SK-N-MC (cell line): ENCODE data around the gene EFNB2.

Experiments
- EZH2 ChIP-seq: fragments of 200-600 bp; sonication (generic); IDR thresholded peaks from one replicate; pipeline ENCODE4 v1.6.1; 2017; ENCODE audit warnings: antibody characterized with exemption
- FOXP2 ChIP-seq: optimal IDR thresholded peaks from 2 replicates; pipeline ENCODE3; 2011; ENCODE audit warnings: mild to moderate bottlenecking, moderate library complexity; ENCODE audit not compliant: insufficient read depth; ENCODE audit errors: extremely low read length, control extremely low read depth
- POLR2AphosphoS5 ChIP-seq: IDR thresholded peaks from 2 replicates; pipeline ENCODE4 v1.6.1; 2012; ENCODE audit warnings: mild to moderate bottlenecking, low read depth, low read length, borderline replicate concordance

DNA sequence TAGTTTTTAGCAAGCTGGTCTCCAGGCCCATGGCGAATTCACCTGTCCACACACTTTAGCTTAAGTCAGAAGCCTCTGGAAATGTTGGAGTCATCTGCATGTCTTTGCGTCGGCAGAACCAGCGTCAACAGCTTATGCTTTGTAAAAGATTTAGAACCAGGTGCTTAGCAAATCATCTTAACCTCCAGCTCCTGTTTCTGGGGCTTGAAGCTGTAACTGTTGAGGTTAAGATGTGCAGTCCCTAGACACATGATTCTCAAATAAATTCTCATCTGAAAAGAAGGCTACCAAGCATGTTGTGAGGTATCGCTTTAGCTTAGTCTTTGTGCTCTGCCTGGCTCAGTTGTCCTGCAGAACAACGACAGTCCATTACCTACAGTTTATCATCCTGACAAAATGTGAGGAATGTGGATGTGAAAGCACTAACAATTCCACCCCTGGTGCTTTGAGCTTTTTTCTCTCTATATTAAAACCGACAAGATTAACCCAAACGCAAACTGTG is 4.4 kb downstream of the EFNB2 start:
- TF ChIP-seq POLR2AphosphoS5: no peak
- no peak for TF ChIP-seq EZH2
- no peak for TF ChIP-seq FOXP2
